Adrenal gland (tissue), 12 donors: Measurements from ENCODE around the gene ANKMY1. TPM values are rescaled to one million over a fixed set of nuclear protein-coding genes. Genes with fewer than 3 reads are reported as not detected.

ENCODE experiments used
- DNase-seq, 7 donors: peaks; one replicate each; pipeline ENCODE4 v3.0.0-alpha.2; 2019 to 2020
- H3K27ac ChIP-seq, 5 donors: fragments of 200-600 bp; sonication (generic) in 4 of 5; 1 replicate in 3 of 5; 2 replicates in 2 of 5; pipeline versions ENCODE4 v1.5.1 to v1.8.0; 2016 to 2020; ENCODE audit warnings: mild to moderate bottlenecking in 1 of 5
- H3K27me3 ChIP-seq: fragments of 200-600 bp; 2 replicates; pipeline ENCODE4 v1.8.0; 2021
- H3K36me3 ChIP-seq, 2 donors: fragments of 200-600 bp; replicated peaks in 1 of 2; 1 replicate in 1 of 2; 2 replicates in 1 of 2; pipeline versions ENCODE4 v1.5.1 to v1.8.0; 2018 to 2022
- H3K4me1 ChIP-seq, 2 donors: fragments of 200-600 bp; replicated peaks in 1 of 2; 1 replicate in 1 of 2; 2 replicates in 1 of 2; pipeline versions ENCODE4 v1.5.1 to v1.8.0; 2018 to 2021
- H3K4me3 ChIP-seq, 4 donors: fragments of 200-600 bp; sonication (generic) in 3 of 4; one replicate each; pipeline ENCODE4 v1.5.1; 2016 to 2018
- H3K9me3 ChIP-seq, 3 donors: fragments of 200-600 bp; sonication (generic) in 1 of 3; replicated peaks in 1 of 3; 1 replicate in 2 of 3; 2 replicates in 1 of 3; pipeline versions ENCODE4 v1.5.1 to v1.8.0; 2016 to 2021
- CTCF ChIP-seq, 6 experiments: fragments of 450-650 bp in 4 of 6; fragments of 200-600 bp in 2 of 6; sonication (generic) in 1 of 6; IDR thresholded peaks; 1 replicate in 5 of 6; 2 replicates in 1 of 6; pipeline versions ENCODE4 v1.5.1 to v1.8.0; 2016 to 2021; ENCODE audit warnings: antibody characterized with exemption in 6 of 6, mild to moderate bottlenecking in 2 of 6, moderate library complexity in 1 of 6
- POLR2A ChIP-seq, 2 donors: fragments of 450-650 bp; IDR thresholded peaks; one replicate each; pipeline ENCODE4 v1.6.1; 2017; ENCODE audit warnings: antibody characterized with exemption in 2 of 2, mild to moderate bottlenecking in 2 of 2, moderate library complexity in 1 of 2
- WGBS, 4 donors: extraction: QIAGEN DNeasy Blood & Tissue Kit in 2 of 4; methylation state at CpG; one replicate each; pipeline versions ENCODE4 v1.1.5 to v1.1.7; 2013 to 2017; 5-methylcytosine and 5-hydroxymethylcytosine counted together
- intact Hi-C, 2 donors: fragments of 100-400 bp; cut with DNase I; formaldehyde crosslinking; loops; one replicate each; pipeline versions ENCODE4 v1.14.1 to v1.15.0; 2022 to 2023
- polyA plus RNA-seq, 3 donors: library from polyadenylated mRNA; stranded (reverse); fragments of 200-250 nt in 2 of 3; fragments of 350-450 nt in 1 of 3; fragmentation: Illumina TruSeq in 1 of 3; extraction: RNeasy Lipid Tissue Mini Kit (QIAGEN cat#74804) in 1 of 3; gene quantifications; one replicate each; pipeline ENCODE4 v1.2.3, GENCODE V29; 2013 to 2014
- total RNA-seq, 9 donors: library from RNA; depleted of rRNA in 4 of 9; stranded (reverse); fragments of >200 nt in 4 of 9; fragments of 120-200 nt in 1 of 9; fragmentation: NEBNext Ultra II Directional in 1 of 9; extraction: Animal tissue kit (Norgen Biotek cat#: 25700) in 1 of 9; gene quantifications; one replicate each; pipeline versions ENCODE4 v1.1.0 to v1.2.4, GENCODE V29; 2013 to 2023
- donor health status: healthy with polysubstance abuse.
- donor health status: Bipolar disorder and iron deficiency.
- donor health status: DM: yes; HTN: yes; CAD: no.
- donor health status: DM: no; HTN: no; CAD: no.
- donor health status: DM: no; HTN: no; CAD: no.
- donor health status: DM: yes; HTN: yes; CAD: no.

ANKMY1 gene
- total and polyA plus RNA-seq, 12 donors, result 7.2 to 31.7 (median 12.0) TPM

GRCh38 chr2:240531038-240531437 is 26.8 kb downstream of the ANKMY1 start:
- Histone ChIP-seq H3K27ac (no peak overlapping the region), H3K27me3 (no peaks in the 10 kb centered on the region), H3K4me1 (no peaks in the 10 kb centered on the region), H3K36me3 (no peaks in the 10 kb centered on the region), H3K4me3 (no peak overlapping the region), H3K9me3 (peaks cover 0 to 22% (median 0%) of the 10 kb centered on the region in 3 donors)
- 96 to 98% (median 97%) methylated on average over 5 of the region's 5 CpGs for WGBS, 4 donors
- peak in 1 of 7 donors; percentile 13 for DNase-seq
- TF ChIP-seq POLR2A (IDR thresholded peaks at IDR 0.05) (no peak), CTCF (IDR thresholded peaks at IDR 0.05) (no peak)
- intact Hi-C loops, result no loop called here

GRCh38 chr2:240530181-240530580 is 27.6 kb downstream of the ANKMY1 start:
- peak in 2 of 7 donors; percentile 6 to 41 for DNase-seq
- Histone ChIP-seq H3K36me3 (no peaks in the 10 kb centered on the region), H3K4me1 (no peaks in the 10 kb centered on the region), H3K9me3 (peaks cover 0 to 22% (median 0%) of the 10 kb centered on the region in 3 donors), H3K27ac (no peak overlapping the region), H3K4me3 (no peak overlapping the region), H3K27me3 (no peaks in the 10 kb centered on the region)
- intact Hi-C loops, result no loop called here
- TF ChIP-seq CTCF (IDR thresholded peaks at IDR 0.05), result no peak
- no peak for TF ChIP-seq POLR2A (IDR thresholded peaks at IDR 0.05)
- 88 to 95% (median 94%) methylated on average over 7 of the region's 7 CpGs for WGBS, 4 donors

GRCh38 chr2:240529344-240529999 is 28.3 kb downstream of the ANKMY1 start:
- H3K4me3 ChIP-seq, result no peak overlapping the region
- intact Hi-C loops, result no loop called here
- no peak for TF ChIP-seq POLR2A (IDR thresholded peaks at IDR 0.05)
- peaks cover 0 to 22% (median 0%) of the 10 kb centered on the region in 3 donors for H3K9me3 ChIP-seq
- no peak overlapping the region for H3K27ac ChIP-seq
- H3K36me3 ChIP-seq, result no peaks in the 10 kb centered on the region
- WGBS, 4 donors, result 95 to 97% (median 97%) methylated on average over 15 to 16 of the region's 16 CpGs
- DNase-seq, result peak in 1 of 7 donors; percentile 42
- H3K4me1 ChIP-seq, result no peaks in the 10 kb centered on the region
- no peaks in the 10 kb centered on the region for H3K27me3 ChIP-seq

- H3K4me1 ChIP-seq, result no peaks in the 10 kb centered on the region
- 94 to 95% (median 95%) methylated on average over 7 to 13 of the region's 13 CpGs for WGBS, 4 donors
- H3K27ac ChIP-seq, result no peak overlapping the region
- peak in 1 of 7 donors; percentile 41 for DNase-seq
- intact Hi-C loops, result no loop called here
- no peaks in the 10 kb centered on the region for H3K27me3 ChIP-seq
- H3K4me3 ChIP-seq, result no peak overlapping the region
- no peaks in the 10 kb centered on the region for H3K36me3 ChIP-seq
- TF ChIP-seq POLR2A (IDR thresholded peaks at IDR 0.05) (no peak), CTCF (IDR thresholded peaks at IDR 0.05) (no peak)
- peaks cover 0 to 22% (median 0%) of the 10 kb centered on the region in 3 donors for H3K9me3 ChIP-seq
These were observed 29.3 kb downstream of the ANKMY1 start for GRCh38 chr2:240528406-240529040.
